H54 (cell line): ENCODE measurements around the gene MAEA.
"Not testable (repeated sequence)": the region's sequence is repeated elsewhere in the genome, so short reads cannot be mapped to it uniquely, and the experiment has no call there.

Experiments used
- DNase-seq: peaks from one replicate; pipeline ENCODE4 v3.0.0; 2011; ENCODE audit warnings: low spot score, mixed read lengths; ENCODE audit not compliant: insufficient read length
- FAIRE-seq: peaks from 3 replicates; lab custom pipeline; 2011; peaks lifted over from hg19 to GRCh38; lab: Jason Lieb, UNC
- POLR2A ChIP-seq: IDR thresholded peaks from 2 replicates; pipeline ENCODE4 v1.6.1; 2011; ENCODE audit warnings: low read depth, mild to moderate bottlenecking, low read length

Gene MAEA

DNA sequence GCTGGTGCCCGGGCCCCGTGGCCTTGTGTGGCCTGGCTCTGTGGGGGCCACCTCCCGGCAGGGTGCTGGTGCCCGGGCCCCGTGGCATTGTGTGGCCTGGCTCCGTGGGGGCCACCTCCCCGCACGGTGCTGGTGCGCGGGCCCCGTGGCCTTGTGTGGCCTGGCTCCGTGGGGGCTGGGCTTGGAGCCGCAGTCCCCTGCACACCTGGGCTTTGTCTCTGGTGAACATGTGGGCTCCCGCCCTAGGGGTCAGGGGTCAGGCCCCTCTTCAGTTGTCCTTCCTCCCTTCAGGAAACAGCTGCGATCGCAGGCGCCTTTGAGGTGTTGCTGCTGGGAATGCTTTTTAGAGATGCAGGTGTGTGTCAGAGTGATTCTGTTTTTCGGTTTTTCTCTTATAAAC lies 74.5 kb downstream of the MAEA start:
- TF ChIP-seq POLR2A: no peak
- no peak for FAIRE-seq
- DNase-seq: no peak

DNA sequence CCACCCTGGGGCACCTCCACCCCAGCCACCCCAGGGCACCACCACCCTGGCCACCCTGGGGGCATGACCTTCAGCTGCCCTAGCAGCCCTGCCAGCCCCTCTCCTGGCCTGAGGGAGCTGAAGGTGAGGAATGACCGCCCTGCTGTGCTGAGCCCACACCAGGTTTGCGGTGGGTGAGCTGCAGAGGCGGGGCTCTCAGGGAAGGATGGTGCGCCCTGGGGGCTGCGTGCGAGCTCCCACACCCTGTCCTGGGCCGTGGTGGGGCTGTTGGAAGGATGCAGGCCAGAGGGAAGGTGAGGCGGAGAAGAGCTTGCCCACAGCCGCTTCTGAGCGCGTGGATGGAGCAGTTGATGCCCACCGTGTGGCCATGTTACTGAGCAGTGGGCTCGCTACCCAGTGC lies 75.1 kb downstream of the MAEA start:
- no peak for FAIRE-seq
- TF ChIP-seq POLR2A: no peak
- DNase-seq: no peak

GRCh38 chr4:1365271-1366178 lies 75.8 kb downstream of the MAEA start:
- TF ChIP-seq POLR2A: no peak
- FAIRE-seq (no peak), DNase-seq (no peak)

DNA sequence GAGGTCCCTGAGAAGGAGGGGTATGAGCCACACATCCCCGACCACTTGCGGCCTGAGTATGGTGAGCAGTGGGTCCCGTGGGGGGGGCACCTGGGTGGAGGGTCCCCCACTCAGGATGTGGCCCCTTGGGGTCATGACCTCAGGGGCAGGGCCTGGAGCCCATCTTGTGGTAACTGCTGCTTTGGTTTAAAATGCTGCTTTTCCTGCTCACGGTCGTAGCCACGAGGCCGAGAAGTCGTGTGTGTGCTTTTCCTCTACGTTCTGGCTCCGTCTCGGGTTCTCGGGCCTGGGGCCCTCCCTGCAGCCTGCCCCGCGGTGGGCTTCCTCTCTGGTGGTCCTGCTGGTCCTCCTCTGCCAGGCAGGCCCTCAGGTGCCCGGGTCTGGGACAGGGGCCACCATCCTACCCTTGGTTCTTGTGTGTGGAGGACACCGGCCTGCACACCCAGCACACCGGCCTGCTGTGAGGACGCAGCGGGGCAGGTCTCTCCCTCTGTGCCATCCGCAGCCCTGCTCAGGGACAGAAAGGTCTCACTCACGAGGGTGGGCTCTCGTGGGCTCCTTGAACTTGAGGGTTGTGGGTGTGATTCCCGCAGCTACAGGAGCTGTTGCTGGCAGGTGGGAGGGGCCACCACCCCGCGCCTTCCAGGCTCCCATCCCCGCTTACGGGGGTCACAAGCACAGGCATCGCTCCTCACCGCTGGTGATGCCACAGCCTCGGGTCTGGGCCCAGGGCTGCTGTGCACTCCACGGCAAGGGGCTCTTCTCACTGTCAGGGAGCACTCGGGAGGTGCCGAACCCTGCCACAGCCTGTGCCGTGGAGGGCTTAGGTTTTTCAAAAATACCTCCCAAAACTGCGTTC lies 76.9 kb downstream of the MAEA start:
- FAIRE-seq (no peak), DNase-seq (no peak)
- no peak for TF ChIP-seq POLR2A

DNA sequence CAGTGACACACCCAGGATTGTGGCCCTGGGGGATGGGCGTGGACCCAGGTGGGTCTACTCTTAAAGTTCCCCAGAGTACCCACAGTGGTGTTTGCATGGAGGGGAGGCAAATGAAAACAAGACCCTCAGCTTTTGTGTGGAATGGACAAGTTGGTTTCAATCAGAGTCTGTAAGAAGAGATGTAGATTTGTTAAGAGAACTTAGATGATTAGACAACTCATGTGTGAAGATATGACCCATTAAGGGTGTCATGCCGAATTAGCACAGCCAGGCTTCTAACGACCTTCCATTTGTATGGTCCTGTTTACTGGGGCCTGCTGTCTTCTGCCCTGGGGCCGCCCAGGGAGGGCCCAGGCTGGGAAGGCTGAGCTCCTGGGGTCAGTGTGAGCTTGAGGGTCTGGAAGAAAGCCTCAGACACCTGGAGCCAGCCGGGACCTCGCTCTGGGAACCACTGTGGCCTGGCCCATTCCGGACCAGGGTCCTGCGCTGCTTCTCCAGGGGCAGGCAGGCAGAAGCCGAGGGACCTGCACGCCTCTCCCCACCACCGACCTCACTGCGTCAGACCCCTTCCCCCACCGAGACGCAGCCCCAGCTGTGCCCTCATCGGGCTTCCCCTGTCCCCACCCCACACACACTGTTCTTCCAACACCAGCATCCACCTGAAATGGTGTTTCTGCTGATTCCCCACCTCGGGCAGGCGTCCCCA lies 77.7 kb downstream of the MAEA start:
- no peak for DNase-seq
- no peak for TF ChIP-seq POLR2A
- FAIRE-seq: no peak

DNA sequence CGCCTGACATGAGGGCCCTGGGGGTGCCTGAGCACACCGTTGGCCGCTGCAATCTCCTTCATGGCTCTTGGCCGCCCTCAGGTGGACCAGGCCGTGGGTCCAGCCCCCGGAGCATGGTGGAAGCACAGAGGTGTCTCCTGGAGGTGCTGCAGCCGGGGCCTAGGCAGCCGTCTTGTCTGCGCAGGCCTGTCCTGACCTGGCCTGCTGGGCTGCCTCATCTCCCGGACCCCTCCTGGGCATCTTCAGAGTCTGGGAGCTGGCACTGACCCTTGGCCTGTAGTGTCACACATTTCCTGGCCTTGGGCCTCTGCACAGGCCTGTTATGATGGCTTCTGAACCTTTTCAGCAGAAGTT lies 78.2 kb downstream of the MAEA start:
- no peak for TF ChIP-seq POLR2A
- DNase-seq: no peak

DNA sequence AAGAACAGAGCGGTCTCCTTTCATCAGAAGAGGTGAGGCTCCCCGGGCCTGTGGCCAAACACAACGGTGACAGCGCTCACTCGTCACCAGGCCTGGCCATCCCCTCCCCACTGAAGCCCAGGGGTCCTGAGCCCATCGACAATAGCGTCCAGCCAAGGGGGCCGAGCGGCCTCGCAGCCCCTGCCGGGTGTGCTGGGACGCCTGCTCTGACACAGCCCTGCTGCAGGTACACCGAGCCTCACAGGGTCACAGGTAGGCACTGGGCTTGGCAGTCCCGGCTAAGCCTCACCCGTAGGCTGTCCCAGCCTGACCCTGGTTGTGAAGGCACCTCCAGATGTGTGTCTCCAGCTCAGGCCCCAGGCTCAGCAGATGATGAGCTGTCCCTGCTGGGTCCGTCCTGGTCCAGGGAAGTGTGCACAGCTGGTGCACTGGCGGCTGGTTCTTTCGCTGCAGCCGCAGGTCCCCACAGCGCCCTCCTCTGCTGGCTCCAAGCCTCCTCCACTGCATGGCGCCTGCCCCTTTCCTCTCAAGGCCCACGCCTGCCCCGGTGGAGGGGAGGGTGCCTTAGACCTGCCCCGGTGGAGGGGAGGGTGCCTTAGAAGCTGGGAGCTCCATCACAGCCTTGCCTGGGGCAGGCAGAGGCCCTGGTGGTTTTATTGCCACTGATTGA lies 78.9 kb downstream of the MAEA start:
- FAIRE-seq (no peak), DNase-seq (no peak)
- TF ChIP-seq POLR2A: no peak

More for the DNA sequence above, 78.2 kb downstream of the MAEA start:
- FAIRE-seq: no peak

- no peak for TF ChIP-seq POLR2A
- DNase-seq (no peak), FAIRE-seq (no peak)
Observed at GRCh38 chr4:1369091-1369450, 79.4 kb downstream of the MAEA start.

GRCh38 chr4:1369479-1370079 lies 79.9 kb downstream of the MAEA start:
- FAIRE-seq (no peak), DNase-seq (no peak)
- no peak for TF ChIP-seq POLR2A

- FAIRE-seq (no peak), DNase-seq (no peak)
- no peak for TF ChIP-seq POLR2A
Observed at GRCh38 chr4:1370321-1371124, 80.8 kb downstream of the MAEA start.

DNA sequence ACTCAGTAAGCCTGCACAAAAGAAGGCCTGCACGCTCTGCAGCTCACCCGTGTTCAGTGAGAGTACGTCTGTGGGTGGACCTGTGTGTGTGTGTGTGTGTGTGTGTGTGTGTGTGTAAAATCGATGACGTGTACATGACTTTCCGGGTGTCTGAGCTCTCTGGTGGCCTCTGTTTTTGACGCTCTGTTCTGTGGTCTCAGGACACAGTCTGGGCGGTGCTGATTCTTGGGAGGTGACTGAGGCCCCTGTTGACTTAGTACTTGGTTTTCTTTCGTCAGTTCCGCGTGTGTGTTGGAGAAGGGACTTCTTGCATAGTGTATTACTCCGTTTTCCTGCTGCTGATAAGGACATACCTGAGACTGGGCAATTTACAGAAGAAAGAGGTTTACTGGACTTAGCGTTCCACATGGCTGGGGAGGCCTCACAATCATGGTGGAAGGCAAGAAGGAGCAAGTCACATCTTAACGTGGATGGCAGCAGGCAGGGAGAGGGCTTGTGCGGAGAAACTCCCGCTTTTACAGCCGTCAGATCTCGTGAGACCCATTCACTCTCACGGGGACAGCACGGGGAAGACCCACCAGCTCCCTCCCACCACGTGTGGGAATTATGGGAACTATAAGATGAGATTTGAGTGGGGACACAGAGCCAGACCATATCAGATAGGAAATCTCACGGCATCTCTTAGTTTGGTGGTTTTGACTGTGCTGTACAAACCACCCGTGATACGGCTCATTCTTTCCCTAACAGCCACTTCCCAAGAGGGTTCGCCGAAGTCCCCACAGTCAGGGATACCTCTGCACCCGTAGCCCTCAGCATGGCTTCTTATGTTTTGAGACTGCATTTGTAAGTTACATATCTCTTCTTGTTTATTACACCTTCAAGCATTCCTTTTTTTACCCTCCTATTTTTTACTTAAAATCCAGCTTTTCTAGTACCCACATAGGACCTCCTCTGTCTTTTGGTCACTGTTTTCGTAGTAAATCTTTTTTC lies 81.8 kb downstream of the MAEA start:
- DNase-seq: no peak
- no peak for FAIRE-seq
- no peak for TF ChIP-seq POLR2A

- not testable (repeated sequence) for FAIRE-seq
Observed at GRCh38 chr4:1372576-1372975, 82.9 kb downstream of the MAEA start.

More at GRCh38 chr4:1372576-1372975, 82.9 kb downstream of the MAEA start:
- DNase-seq: not testable (repeated sequence)
